ENCODE results near the gene FCER2. TPM values are rescaled to one million over a fixed set of nuclear protein-coding genes. Genes with fewer than 3 reads are reported as not detected.

Gene FCER2
- total RNA-seq, 2 experiments from 2014 or later = 3.0 to 3.7 TPM

DNA sequence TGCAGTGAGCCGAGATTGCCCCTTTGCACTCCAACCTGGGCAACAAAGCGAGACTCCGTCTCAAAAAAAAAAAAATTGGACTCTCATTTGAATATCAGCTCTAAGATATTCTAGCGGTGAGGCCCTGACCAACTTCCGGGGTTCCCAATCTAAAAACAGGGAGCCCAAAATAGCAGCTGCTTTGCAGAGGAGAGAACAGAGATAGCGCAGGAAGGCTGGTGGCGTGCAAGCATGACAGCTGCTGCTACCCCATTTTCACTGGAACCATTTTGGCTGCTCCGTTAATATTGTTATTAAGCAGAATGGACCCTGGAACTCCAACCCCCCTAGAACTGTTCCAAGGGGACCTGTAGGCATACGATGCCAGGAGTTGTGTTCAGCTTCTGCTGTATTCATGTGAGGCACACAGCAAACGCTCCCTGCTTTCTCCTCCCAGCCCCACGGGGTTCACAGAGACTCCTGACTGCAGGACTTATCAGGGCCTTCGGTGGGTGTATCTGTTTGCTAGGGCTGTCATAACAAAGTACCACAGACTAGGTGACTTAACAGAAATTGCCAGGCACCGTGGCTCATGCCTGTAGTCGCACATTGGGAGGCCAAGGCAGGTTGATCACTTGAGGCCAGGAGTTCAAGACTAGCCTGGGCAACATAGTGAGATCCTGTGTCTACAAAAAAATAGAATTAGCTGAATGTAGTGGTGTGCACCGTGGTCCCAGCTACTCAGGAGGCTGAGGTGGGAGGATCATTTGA lies 53.5 kb downstream of the FCER2 start:
- ChIA-PET CTCF (interaction anchor here (0.7 to 1.7 kb wide), 2 partner anchors 15 to 32 kb away, joined by 3 to 9 read pairs; partner anchors contain the start of gene TRAPPC5), POLR2A (interaction anchor here (0.7 to 1.8 kb wide), 3 partner anchors 11 to 1579 kb away, joined by 3 to 10 read pairs (median 3); partner anchors contain the start of gene STXBP2)
- Mint-ChIP-seq H3K4me1 (ENCODE audit: low read depth) (peaks cover 10% of the 10 kb centered on the region), H3K27ac (no peak overlapping the region), H3K9me3 (no peaks in the 10 kb centered on the region), H3K36me3 (ENCODE audit: low read depth) (peaks cover 8% of the 10 kb centered on the region), H3K27me3 (no peaks in the 10 kb centered on the region), H3K4me3 (no peak overlapping the region)
- ATAC-seq = no peak
- TF ChIP-seq, protein P1, sequence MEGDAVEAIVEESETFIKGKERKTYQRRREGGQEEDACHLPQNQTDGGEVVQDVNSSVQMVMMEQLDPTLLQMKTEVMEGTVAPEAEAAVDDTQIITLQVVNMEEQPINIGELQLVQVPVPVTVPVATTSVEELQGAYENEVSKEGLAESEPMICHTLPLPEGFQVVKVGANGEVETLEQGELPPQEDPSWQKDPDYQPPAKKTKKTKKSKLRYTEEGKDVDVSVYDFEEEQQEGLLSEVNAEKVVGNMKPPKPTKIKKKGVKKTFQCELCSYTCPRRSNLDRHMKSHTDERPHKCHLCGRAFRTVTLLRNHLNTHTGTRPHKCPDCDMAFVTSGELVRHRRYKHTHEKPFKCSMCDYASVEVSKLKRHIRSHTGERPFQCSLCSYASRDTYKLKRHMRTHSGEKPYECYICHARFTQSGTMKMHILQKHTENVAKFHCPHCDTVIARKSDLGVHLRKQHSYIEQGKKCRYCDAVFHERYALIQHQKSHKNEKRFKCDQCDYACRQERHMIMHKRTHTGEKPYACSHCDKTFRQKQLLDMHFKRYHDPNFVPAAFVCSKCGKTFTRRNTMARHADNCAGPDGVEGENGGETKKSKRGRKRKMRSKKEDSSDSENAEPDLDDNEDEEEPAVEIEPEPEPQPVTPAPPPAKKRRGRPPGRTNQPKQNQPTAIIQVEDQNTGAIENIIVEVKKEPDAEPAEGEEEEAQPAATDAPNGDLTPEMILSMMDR (IDR thresholded peaks at IDR 0.05) = no peak
- intact Hi-C loops (cut with micrococcal nuclease) = no loop called here
- no peak for DNase-seq

DNA sequence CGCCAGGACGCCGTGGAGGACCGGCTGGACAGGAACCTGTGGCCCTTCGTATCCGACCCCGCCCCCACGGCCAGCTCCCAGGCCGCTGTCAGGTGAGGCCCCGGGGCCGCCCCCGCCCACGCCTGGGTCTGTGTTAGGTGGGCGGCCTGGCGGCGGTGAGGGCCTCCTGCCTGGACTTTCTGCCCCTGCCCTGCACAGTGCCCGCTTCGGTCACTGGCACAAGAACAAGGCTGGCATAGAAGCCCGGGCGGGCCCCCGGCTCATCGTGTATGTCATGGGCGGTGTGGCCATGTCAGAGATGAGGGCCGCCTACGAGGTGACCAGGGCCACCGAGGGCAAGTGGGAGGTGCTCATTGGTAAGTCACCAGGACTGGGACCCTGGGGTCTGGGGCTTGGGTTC lies 54.8 kb downstream of the FCER2 start:
- POLR2A ChIA-PET = no interaction called here

DNA sequence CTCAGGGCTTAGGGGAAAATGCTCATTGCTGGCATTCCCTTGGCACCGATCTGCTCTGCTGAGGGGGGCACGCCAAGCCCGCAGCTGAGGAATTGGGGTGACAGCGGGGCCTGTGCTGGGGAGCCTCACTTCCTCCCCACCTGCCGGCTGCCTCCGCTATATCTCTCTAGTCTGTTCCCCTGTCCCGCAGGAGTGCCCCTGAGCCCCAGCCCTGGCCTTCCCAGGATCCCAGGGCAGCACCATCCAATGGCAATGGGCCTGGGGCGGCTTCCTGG lies 55.6 kb downstream of the FCER2 start:
- Mint-ChIP-seq H3K36me3 (ENCODE audit: low read depth) (peaks cover 8% of the 10 kb centered on the region), H3K4me3 (no peak overlapping the region), H3K9me3 (no peaks in the 10 kb centered on the region), H3K4me1 (ENCODE audit: low read depth) (peaks cover 2% of the 10 kb centered on the region), H3K27ac (no peak overlapping the region), H3K27me3 (no peaks in the 10 kb centered on the region)
- ATAC-seq = no peak
- intact Hi-C loops (cut with micrococcal nuclease) = no loop called here
- POLR2A ChIA-PET = no interaction called here
- TF ChIP-seq, protein P1 (IDR thresholded peaks at IDR 0.05) = no peak
- CTCF ChIA-PET = no interaction called here
- DNase-seq = no peak

More for the DNA sequence above, 54.8 kb downstream of the FCER2 start:
- Mint-ChIP-seq H3K27me3 (no peaks in the 10 kb centered on the region), H3K27ac (no peak overlapping the region), H3K36me3 (ENCODE audit: low read depth) (peaks cover 8% of the 10 kb centered on the region), H3K4me3 (no peak overlapping the region), H3K4me1 (ENCODE audit: low read depth) (peaks cover 5% of the 10 kb centered on the region), H3K9me3 (no peaks in the 10 kb centered on the region)
- ATAC-seq (no peak), DNase-seq (no peak)
- intact Hi-C loops (cut with micrococcal nuclease) = no loop called here
- TF ChIP-seq, protein P1 (IDR thresholded peaks at IDR 0.05) = no peak
- CTCF ChIA-PET = no interaction called here

DNA sequence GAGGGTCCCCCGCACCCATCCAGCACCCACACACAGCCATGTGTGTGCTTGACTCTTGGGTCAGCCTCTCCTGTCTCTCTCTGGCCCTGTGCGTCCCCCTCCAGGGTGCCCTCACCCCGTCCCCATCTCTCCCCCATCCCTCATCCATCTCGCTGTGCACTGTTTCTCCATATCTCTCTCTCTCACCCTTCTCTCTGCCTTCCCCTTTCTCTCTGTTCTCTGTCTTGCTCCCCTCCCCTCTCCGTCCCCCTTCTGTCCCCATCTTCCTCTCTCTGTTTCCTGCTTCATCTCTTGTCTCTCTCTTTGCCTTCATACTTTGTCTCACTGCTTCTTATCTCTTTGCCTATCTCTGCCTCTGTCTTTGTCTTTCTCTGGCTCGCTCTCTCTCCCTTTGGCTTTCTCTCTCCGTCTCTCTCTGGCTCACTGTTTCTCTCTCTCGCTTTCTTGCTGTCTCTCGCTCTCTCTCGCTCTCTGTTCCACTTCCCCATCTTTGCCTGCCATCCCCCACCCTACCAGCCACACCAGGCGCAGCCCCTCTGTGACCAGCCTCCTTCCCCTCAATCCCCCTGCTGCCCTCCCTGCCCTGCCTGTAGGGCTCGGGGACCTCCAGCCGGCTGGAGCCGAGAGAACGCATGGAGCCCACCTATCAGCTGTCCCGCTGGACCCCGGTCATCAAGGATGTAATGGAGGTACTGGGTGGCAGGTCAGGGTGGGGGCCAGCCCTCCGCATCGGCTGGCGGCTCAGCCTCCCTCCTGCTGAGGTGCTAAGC lies 56.1 kb downstream of the FCER2 start:
- no peak for ATAC-seq
- intact Hi-C loops (cut with micrococcal nuclease) = no loop called here
- Mint-ChIP-seq H3K36me3 (ENCODE audit: low read depth) (peaks cover 8% of the 10 kb centered on the region), H3K27ac (no peak overlapping the region), H3K27me3 (no peaks in the 10 kb centered on the region), H3K9me3 (no peaks in the 10 kb centered on the region), H3K4me3 (no peak overlapping the region), H3K4me1 (ENCODE audit: low read depth) (peaks cover 2% of the 10 kb centered on the region)
- no peak for DNase-seq
- ChIA-PET POLR2A (no interaction called here), CTCF (no interaction called here)
- TF ChIP-seq, protein P1 (IDR thresholded peaks at IDR 0.05) = no peak

DNA sequence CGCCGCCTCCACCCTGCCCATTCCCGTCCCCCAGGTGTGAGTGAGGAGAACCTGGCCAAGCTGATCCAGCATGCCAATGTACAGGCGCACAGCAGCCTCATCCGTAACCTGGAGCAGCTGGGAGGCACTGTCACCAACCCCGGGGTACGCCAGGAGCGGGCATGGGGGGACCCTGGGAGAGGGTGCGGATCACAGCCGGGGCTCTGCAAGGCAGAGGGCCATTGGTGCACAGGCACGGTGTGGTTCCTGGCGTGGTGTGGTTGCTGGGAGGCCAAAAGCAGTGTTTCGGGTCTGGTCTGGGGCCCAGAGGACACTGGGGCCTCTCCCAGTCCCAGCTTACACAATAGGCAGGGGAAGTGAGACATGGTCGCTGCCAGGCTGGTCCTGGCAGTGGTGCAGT lies 56.8 kb downstream of the FCER2 start:
- Mint-ChIP-seq H3K9me3 (peaks cover under 1% of the 10 kb centered on the region), H3K4me1 (ENCODE audit: low read depth) (peaks cover 4% of the 10 kb centered on the region), H3K27ac (no peak overlapping the region), H3K36me3 (ENCODE audit: low read depth) (peaks cover 10% of the 10 kb centered on the region), H3K4me3 (no peak overlapping the region), H3K27me3 (no peaks in the 10 kb centered on the region)
- POLR2A ChIA-PET = interaction anchor here (1.4 kb wide), 1 partner anchor 14 kb away, joined by 3 read pairs; no protein-coding TSS in a partner anchor
- ATAC-seq (no peak), DNase-seq (no peak)
- intact Hi-C loops (cut with micrococcal nuclease) = no loop called here
- CTCF ChIA-PET = interaction anchor here (0.6 kb wide), 1 partner anchor 36 kb away, joined by 3 read pairs; the partner anchor contains the start of gene TRAPPC5
- TF ChIP-seq, protein P1 (IDR thresholded peaks at IDR 0.05) = no peak

All from activated CD8-positive, alpha-beta T cell treated with anti-CD3 and anti-CD28 coated beads for 36 hours (primary cell).